Skeletal muscle satellite cell (primary cell): ENCODE measurements around the gene CREB3.

Source experiments
- H3K27me3 ChIP-seq: 2 replicates; pipeline ENCODE4 v1.7.0; 2013; ENCODE audit warnings: low read length; ENCODE audit not compliant: control insufficient read depth, insufficient read depth
- H3K36me3 ChIP-seq: 2 replicates; pipeline ENCODE4 v1.7.0; 2013; ENCODE audit warnings: mild to moderate bottlenecking, control low read depth, low read length; ENCODE audit not compliant: insufficient read depth
- H3K4me1 ChIP-seq: 2 replicates; pipeline ENCODE4 v1.7.0; 2013; ENCODE audit warnings: low read length; ENCODE audit not compliant: control insufficient read depth, insufficient read depth
- H3K4me2 ChIP-seq: 2 replicates; pipeline ENCODE4 v1.7.0; 2013; ENCODE audit warnings: mild to moderate bottlenecking, low read length
- H3K4me3 ChIP-seq: 2 replicates; pipeline ENCODE4 v1.7.0; 2013; ENCODE audit warnings: low read length
- H3K9ac ChIP-seq: 2 replicates; pipeline ENCODE4 v1.7.0; 2013; ENCODE audit warnings: mild to moderate bottlenecking, low read depth, low read length, moderate library complexity
- H3K9me3 ChIP-seq: replicated peaks from 2 replicates; pipeline ENCODE4 v1.7.0; 2013; ENCODE audit warnings: mild to moderate bottlenecking, control low read depth, low read length

Gene CREB3

GRCh38 chr9:35729101-35729500 lies 3.4 kb upstream of the CREB3 start:
- peak overlapping the region; percentile 84 for H3K4me3 ChIP-seq

GRCh38 chr9:35729700-35730485 lies 2.6 kb upstream of the CREB3 start:
- peaks cover 58% of the 10 kb centered on the region for H3K4me1 ChIP-seq
- H3K9ac ChIP-seq: peak overlapping the region; percentile 96
- H3K4me2 ChIP-seq: peak overlapping the region; percentile 88
- no peaks in the 10 kb centered on the region for H3K9me3 ChIP-seq
- peak overlapping the region; percentile 84 for H3K4me3 ChIP-seq
- H3K36me3 ChIP-seq: peaks cover 33% of the 10 kb centered on the region
- no peaks in the 10 kb centered on the region for H3K27me3 ChIP-seq

More at GRCh38 chr9:35729101-35729500, 3.4 kb upstream of the CREB3 start:
- Histone ChIP-seq H3K9ac (peak overlapping the region; percentile 96), H3K36me3 (peaks cover 34% of the 10 kb centered on the region), H3K4me1 (peaks cover 54% of the 10 kb centered on the region), H3K9me3 (no peaks in the 10 kb centered on the region), H3K4me2 (peak overlapping the region; percentile 88), H3K27me3 (no peaks in the 10 kb centered on the region)

GRCh38 chr9:35730486-35730854 lies 2.0 kb upstream of the CREB3 start:
- Histone ChIP-seq H3K4me1 (peaks cover 58% of the 10 kb centered on the region), H3K4me3 (peak overlapping the region; percentile 84), H3K9ac (peak overlapping the region; percentile 96), H3K36me3 (peaks cover 33% of the 10 kb centered on the region), H3K9me3 (no peaks in the 10 kb centered on the region), H3K27me3 (no peaks in the 10 kb centered on the region), H3K4me2 (peak overlapping the region; percentile 88)

GRCh38 chr9:35731415-35732184 lies 866 bp upstream of the CREB3 start:
- peak overlapping the region; percentile 88 for H3K4me2 ChIP-seq
- H3K4me1 ChIP-seq: peaks cover 54% of the 10 kb centered on the region
- peaks cover 36% of the 10 kb centered on the region for H3K36me3 ChIP-seq
- no peaks in the 10 kb centered on the region for H3K27me3 ChIP-seq
- peak overlapping the region; percentile 96 for H3K9ac ChIP-seq
- peak overlapping the region; percentile 84 for H3K4me3 ChIP-seq
- H3K9me3 ChIP-seq: no peaks in the 10 kb centered on the region

- Histone ChIP-seq H3K36me3 (peaks cover 47% of the 10 kb centered on the region), H3K9me3 (no peaks in the 10 kb centered on the region)
Observed at GRCh38 chr9:35732800-35733541, 505 bp downstream of the CREB3 start.

GRCh38 chr9:35734096-35734495 lies 1.6 kb downstream of the CREB3 start:
- no peaks in the 10 kb centered on the region for H3K9me3 ChIP-seq
- H3K27me3 ChIP-seq: no peaks in the 10 kb centered on the region
- H3K9ac ChIP-seq: no peak overlapping the region
- H3K4me3 ChIP-seq: no peak overlapping the region
- peaks cover 30% of the 10 kb centered on the region for H3K4me1 ChIP-seq
- peak overlapping the region; percentile 90 for H3K4me2 ChIP-seq
- H3K36me3 ChIP-seq: peaks cover 51% of the 10 kb centered on the region

More at GRCh38 chr9:35732800-35733541, 505 bp downstream of the CREB3 start:
- peak overlapping the region; percentile 84 for H3K4me3 ChIP-seq
- no peaks in the 10 kb centered on the region for H3K27me3 ChIP-seq
- peak overlapping the region; percentile 96 for H3K9ac ChIP-seq
- peaks cover 40% of the 10 kb centered on the region for H3K4me1 ChIP-seq
- H3K4me2 ChIP-seq: peak overlapping the region; percentile 90

GRCh38 chr9:35736201-35736633 lies 3.8 kb downstream of the CREB3 start:
- no peak overlapping the region for H3K4me2 ChIP-seq
- H3K4me3 ChIP-seq: no peak overlapping the region
- H3K9ac ChIP-seq: no peak overlapping the region
- peaks cover 15% of the 10 kb centered on the region for H3K4me1 ChIP-seq
- H3K36me3 ChIP-seq: peaks cover 68% of the 10 kb centered on the region
- no peaks in the 10 kb centered on the region for H3K27me3 ChIP-seq
- no peaks in the 10 kb centered on the region for H3K9me3 ChIP-seq

GRCh38 chr9:35737143-35737542 lies 4.7 kb downstream of the CREB3 start:
- no peak overlapping the region for H3K4me2 ChIP-seq
- no peak overlapping the region for H3K9ac ChIP-seq
- H3K9me3 ChIP-seq: no peaks in the 10 kb centered on the region
- peaks cover 75% of the 10 kb centered on the region for H3K36me3 ChIP-seq
- no peaks in the 10 kb centered on the region for H3K27me3 ChIP-seq
- H3K4me1 ChIP-seq: peaks cover 15% of the 10 kb centered on the region
- H3K4me3 ChIP-seq: no peak overlapping the region

GRCh38 chr9:35738186-35738585 lies 5.7 kb downstream of the CREB3 start:
- Histone ChIP-seq H3K4me3 (no peak overlapping the region), H3K36me3 (peaks cover 85% of the 10 kb centered on the region)

GRCh38 chr9:35738924-35739323 lies 6.5 kb downstream of the CREB3 start:
- no peak overlapping the region for H3K4me3 ChIP-seq
- peaks cover 93% of the 10 kb centered on the region for H3K36me3 ChIP-seq
- no peak overlapping the region for H3K9ac ChIP-seq
- H3K27me3 ChIP-seq: no peaks in the 10 kb centered on the region
- no peak overlapping the region for H3K4me2 ChIP-seq
- H3K9me3 ChIP-seq: no peaks in the 10 kb centered on the region
- H3K4me1 ChIP-seq: peaks cover 6% of the 10 kb centered on the region

More at GRCh38 chr9:35738186-35738585, 5.7 kb downstream of the CREB3 start:
- Histone ChIP-seq H3K4me1 (peaks cover 13% of the 10 kb centered on the region), H3K4me2 (no peak overlapping the region), H3K9me3 (no peaks in the 10 kb centered on the region), H3K27me3 (no peaks in the 10 kb centered on the region), H3K9ac (no peak overlapping the region)

- Histone ChIP-seq H3K9me3 (no peaks in the 10 kb centered on the region), H3K36me3 (peaks cover 92% of the 10 kb centered on the region), H3K4me2 (no peak overlapping the region), H3K9ac (no peak overlapping the region), H3K4me3 (no peak overlapping the region), H3K27me3 (no peaks in the 10 kb centered on the region), H3K4me1 (no peaks in the 10 kb centered on the region)
Observed at GRCh38 chr9:35740243-35740642, 7.8 kb downstream of the CREB3 start.
